Ovary (tissue), 9 donors: Measurements from ENCODE around the gene SEMA3B. TPM values are rescaled to one million over a fixed set of nuclear protein-coding genes. Genes with fewer than 3 reads are reported as not detected.
"Not testable (repeated sequence)": the region's sequence is repeated elsewhere in the genome, so short reads cannot be mapped to it uniquely, and the experiment has no call there.

Experiments used
- DNase-seq, 5 donors: peaks; one replicate each; pipeline ENCODE4 v3.0.0-alpha.2; 2019 to 2020
- H3K27ac ChIP-seq, 2 donors: fragments of 200-600 bp; one replicate each; pipeline versions ENCODE4 v1.5.1 to v1.8.0; 2019 to 2022
- H3K27me3 ChIP-seq: fragments of 200-600 bp; one replicate; pipeline ENCODE4 v1.8.0; 2022
- H3K36me3 ChIP-seq: fragments of 200-600 bp; sonication (generic); one replicate; pipeline ENCODE4 v1.5.1; 2019
- H3K4me1 ChIP-seq: one replicate; pipeline ENCODE4 v1.8.1; 2013; ENCODE audit warnings: mild to moderate bottlenecking, moderate library complexity; ENCODE audit not compliant: insufficient read depth
- H3K4me3 ChIP-seq: fragments of 200-600 bp; sonication (generic); one replicate; pipeline ENCODE4 v1.5.1; 2017
- H3K9me3 ChIP-seq, 2 donors: fragments of 200-600 bp in 1 of 2; sonication (generic) in 1 of 2; one replicate each; pipeline versions ENCODE4 v1.5.1 to v1.8.1; 2013 to 2019; ENCODE audit warnings: mild to moderate bottlenecking in 1 of 2, moderate library complexity in 1 of 2
- CTCF ChIP-seq, 3 donors: fragments of 450-650 bp in 2 of 3; fragments of 200-600 bp in 1 of 3; IDR thresholded peaks; one replicate each; pipeline versions ENCODE4 v1.5.1 to v1.8.0; 2016 to 2022; ENCODE audit warnings: antibody characterized with exemption in 3 of 3, mild to moderate bottlenecking in 1 of 3
- EP300 ChIP-seq: sonication (generic); formaldehyde crosslinking; IDR thresholded peaks from one replicate; pipeline ENCODE4 v1.6.1; 2017; ENCODE audit warnings: antibody characterized with exemption
- POLR2A ChIP-seq: fragments of 450-650 bp; IDR thresholded peaks from one replicate; pipeline ENCODE4 v1.6.1; 2017; ENCODE audit warnings: antibody characterized with exemption, mild to moderate bottlenecking, moderate library complexity
- WGBS, 3 donors: extraction: QIAGEN DNeasy Blood & Tissue Kit in 1 of 3; methylation state at CpG; one replicate each; pipeline versions ENCODE4 v1.1.5 to v1.1.7; 2013 to 2017; 5-methylcytosine and 5-hydroxymethylcytosine counted together
- intact Hi-C, 4 donors: fragments of 100-400 bp; cut with DNase I; formaldehyde crosslinking; loops; one replicate each; pipeline versions ENCODE4 v1.11.0 to v1.15.1; 2022 to 2023
- polyA plus RNA-seq, 2 donors: library from polyadenylated mRNA; stranded (reverse); fragments of 200-250 nt in 1 of 2; fragments of 350-450 nt in 1 of 2; fragmentation: Illumina TruSeq in 1 of 2; extraction: RNeasy Lipid Tissue Mini Kit (QIAGEN cat#74804) in 1 of 2; gene quantifications; one replicate each; pipeline ENCODE4 v1.2.3, GENCODE V29; 2013 to 2014
- total RNA-seq, 7 donors: library from RNA; depleted of rRNA in 2 of 7; stranded (reverse); fragments of >200 nt in 2 of 7; fragmentation: NEBNext Ultra II Directional in 3 of 7; extraction: Animal tissue kit (Norgen Biotek cat#: 25700) in 3 of 7; gene quantifications; one replicate each; pipeline versions ENCODE4 v1.1.0 to v1.2.4, GENCODE V29; 2016 to 2023
- donor health status: DM: no; HTN: no; CAD: no; lungs with moderate emphysema.
- donor health status: DM: no; HTN: no; CAD: no.
- donor health status: Bipolar disorder and iron deficiency.
- donor health status: DM: yes; HTN: yes; CAD: no.
- donor health status: DM: no; HTN: no; CAD: no.
- donor health status: DM: yes; HTN: yes; CAD: no.

SEMA3B gene
- total and polyA plus RNA-seq, 9 donors, result 5.0 to 224 (median 51.1) TPM

- intact Hi-C loops, result loop anchor here in 1 of 4 donors (10.0 kb wide), 1 partner anchor 65 kb away; the partner anchor contains the start of genes HYAL2 and TUSC2
- Histone ChIP-seq H3K9me3 (no peaks in the 10 kb centered on the region), H3K27me3 (no peaks in the 10 kb centered on the region), H3K36me3 (no peaks in the 10 kb centered on the region), H3K4me1 (peaks cover 22% of the 10 kb centered on the region), H3K27ac (peak overlapping the region; percentile 97 to 99), H3K4me3 (peak overlapping the region; percentile 60)
- whole genome bisulfite sequencing, 3 donors, result 1 to 4% (median 1%) methylated on average over 29 to 70 of the region's 70 CpGs
- TF ChIP-seq POLR2A (peak; percentile 92), CTCF (IDR thresholded peaks at IDR 0.05) (peak; percentile 99 to 100 (median 100)), EP300 (no peak)
- DNase-seq, result peak; percentile 93 to 97 (median 96)
Observed at GRCh38 chr3:50260027-50260941, 8.7 kb upstream of the SEMA3B start.

- intact Hi-C loops, result loop anchor here in 1 of 4 donors (10.0 kb wide), 1 partner anchor 64 kb away; the partner anchor contains the start of genes HYAL2 and TUSC2
- peak overlapping the region; percentile 97 to 99 for H3K27ac ChIP-seq
- H3K27me3 ChIP-seq, result no peaks in the 10 kb centered on the region
- WGBS, 3 donors, result 54 to 61% (median 54%) methylated on average over 5 of the region's 5 CpGs
- H3K4me1 ChIP-seq, result peaks cover 29% of the 10 kb centered on the region
- DNase-seq, result peak in 3 of 5 donors; percentile 44 to 49 (median 48)
- H3K4me3 ChIP-seq, result no peak overlapping the region
- no peaks in the 10 kb centered on the region for H3K36me3 ChIP-seq
- no peaks in the 10 kb centered on the region for H3K9me3 ChIP-seq
- no peak for TF ChIP-seq EP300
- no peak for TF ChIP-seq CTCF (IDR thresholded peaks at IDR 0.05)
- TF ChIP-seq POLR2A, result no peak
Observed at GRCh38 chr3:50260942-50261441, 8.0 kb upstream of the SEMA3B start.

DNA sequence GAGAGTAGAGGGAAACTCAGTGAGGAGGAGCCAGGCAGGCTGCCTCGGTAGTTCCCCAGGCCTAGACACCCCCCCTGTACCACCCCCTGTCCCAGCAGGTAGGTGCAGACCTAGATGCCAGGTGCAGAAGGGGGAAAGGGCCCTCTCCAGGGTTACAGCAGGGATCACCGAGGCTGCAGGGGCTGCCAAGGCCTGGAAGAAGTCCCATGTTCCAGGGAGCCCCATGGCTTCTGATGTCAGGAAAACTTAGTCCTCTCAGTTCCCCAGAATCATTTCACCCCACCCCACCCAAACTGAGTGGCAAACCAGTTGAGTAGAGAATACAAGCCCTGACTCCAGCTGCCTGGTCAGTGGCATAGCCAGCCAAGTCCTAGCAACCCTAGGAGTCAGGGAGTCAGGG, 7.4 kb upstream of the SEMA3B start:
- Histone ChIP-seq H3K27ac (peak overlapping the region; percentile 97 to 99), H3K27me3 (no peaks in the 10 kb centered on the region), H3K4me3 (no peak overlapping the region), H3K36me3 (no peaks in the 10 kb centered on the region), H3K9me3 (no peaks in the 10 kb centered on the region), H3K4me1 (peaks cover 34% of the 10 kb centered on the region)
- peak in 3 of 5 donors; percentile 36 to 48 (median 40) for DNase-seq
- intact Hi-C loops, result loop anchor here in 1 of 4 donors (10.0 kb wide), 1 partner anchor 63 kb away; the partner anchor contains the start of genes HYAL2 and TUSC2
- 25 to 51% (median 48%) methylated on average over 2 of the region's 2 CpGs for WGBS, 3 donors
- TF ChIP-seq EP300 (no peak), POLR2A (no peak), CTCF (IDR thresholded peaks at IDR 0.05) (no peak)

- H3K27ac ChIP-seq, result peak overlapping the region; percentile 97 to 99
- not testable (repeated sequence) for H3K27me3 ChIP-seq, H3K36me3 ChIP-seq, DNase-seq, H3K9me3 ChIP-seq, H3K4me3 ChIP-seq
- H3K4me1 ChIP-seq, result peaks cover 40% of the 10 kb centered on the region
- 97 to 98% (median 98%) methylated on average over 4 of the region's 4 CpGs for WGBS, 3 donors
- intact Hi-C loops, result loop anchor here in 1 of 4 donors (10.0 kb wide), 1 partner anchor 63 kb away; the partner anchor contains the start of genes HYAL2 and TUSC2
Observed at GRCh38 chr3:50262200-50262599, 6.7 kb upstream of the SEMA3B start.
